Measurements from ENCODE around the gene MBLAC1.
A peak's percentile ranks its signal among the peaks of the same experiment; 100 is the strongest.
"Not testable (repeated sequence)": the region's sequence is repeated elsewhere in the genome, so short reads cannot be mapped to it uniquely, and the experiment has no call there.

Gene MBLAC1

GRCh38 chr7:100127866-100128636 is 1.3 kb downstream of the MBLAC1 start:
- Histone ChIP-seq H2AK5ac (ENCODE audit: low read length) (peak overlapping the region; percentile 64), H3K79me1 (ENCODE audit: low read length) (peaks cover 15% of the 10 kb centered on the region), H3K23ac (ENCODE audit: low read length) (no peak overlapping the region), H3K4me2 (ENCODE audit: low read length) (peak overlapping the region; percentile 75), H3K27me3 (ENCODE audit: insufficient read depth, low read length) (no peaks in the 10 kb centered on the region), H2BK5ac (ENCODE audit: low read depth, low read length, poor library complexity) (no peak overlapping the region), H3K4me1 (ENCODE audit: control insufficient read depth in 1 of 2, insufficient read depth in 2 of 2, low read length in 2 of 2) (peaks cover 3 to 8% of the 10 kb centered on the region in 2 experiments), H3K9me3 (ENCODE audit: insufficient read depth, low read depth, low read length) (no peaks in the 10 kb centered on the region), H4K91ac (ENCODE audit: low read depth, low read length) (peak overlapping the region; percentile 91), H3K4ac (ENCODE audit: low read depth, low read length) (peak overlapping the region; percentile 60), H2BK12ac (ENCODE audit: low read length) (no peak overlapping the region), H3K36me3 (ENCODE audit: control insufficient read depth in 1 of 2, insufficient read depth in 2 of 2, low read length in 2 of 2) (no peaks in the 10 kb centered on the region), H4K12ac (ENCODE audit: low read depth, low read length) (peak overlapping the region; percentile 95), H3K79me2 (ENCODE audit: control insufficient read depth, insufficient read depth, low read length, poor library complexity) (peaks cover 13% of the 10 kb centered on the region), H3K9ac (ENCODE audit: low read length) (peak overlapping the region; percentile 63), H4K8ac (ENCODE audit: low read depth, low read length) (peak overlapping the region; percentile 81), H3K4me3 (ENCODE audit: low read depth, low read length) (peak overlapping the region; percentile 81), H2AFZ (ENCODE audit: insufficient read depth, low read length, poor library complexity) (peak overlapping the region; percentile 56), H3K18ac (ENCODE audit: low read length) (peak overlapping the region; percentile 63), H3K14ac (ENCODE audit: low read length) (peak overlapping the region; percentile 77), H2BK120ac (ENCODE audit: insufficient read depth, low read length, poor library complexity) (peak overlapping the region; percentile 45), H3K27ac (ENCODE audit: low read depth, low read length) (no peak overlapping the region)
- DNase-seq: no peak
- WGBS (ENCODE audit: extremely low coverage, insufficient coverage, insufficient read length): no CpG with 5 or more reads among the region's 37 CpGs

GRCh38 chr7:100128637-100128963 is 1.8 kb downstream of the MBLAC1 start:
- H4K8ac ChIP-seq (ENCODE audit: low read depth, low read length): no peak overlapping the region
- no peak overlapping the region for H2BK120ac ChIP-seq (ENCODE audit: insufficient read depth, low read length, poor library complexity)
- no peak overlapping the region for H3K27ac ChIP-seq (ENCODE audit: low read depth, low read length)
- no peak overlapping the region for H4K12ac ChIP-seq (ENCODE audit: low read depth, low read length)
- no peaks in the 10 kb centered on the region for H3K9me3 ChIP-seq (ENCODE audit: insufficient read depth, low read depth, low read length)
- H3K36me3 ChIP-seq (ENCODE audit: control insufficient read depth in 1 of 2, insufficient read depth in 2 of 2, low read length in 2 of 2): no peaks in the 10 kb centered on the region
- H3K27me3 ChIP-seq (ENCODE audit: insufficient read depth, low read length): no peaks in the 10 kb centered on the region
- peaks cover 13% of the 10 kb centered on the region for H3K79me2 ChIP-seq (ENCODE audit: control insufficient read depth, insufficient read depth, low read length, poor library complexity)
- no peak overlapping the region for H3K4ac ChIP-seq (ENCODE audit: low read depth, low read length)
- H3K4me1 ChIP-seq (ENCODE audit: control insufficient read depth in 1 of 2, insufficient read depth in 2 of 2, low read length in 2 of 2): peaks cover 3 to 8% of the 10 kb centered on the region in 2 experiments
- no peak overlapping the region for H2BK12ac ChIP-seq (ENCODE audit: low read length)
- no peak overlapping the region for H2BK5ac ChIP-seq (ENCODE audit: low read depth, low read length, poor library complexity)
- no peak overlapping the region for H3K18ac ChIP-seq (ENCODE audit: low read length)
- H3K14ac ChIP-seq (ENCODE audit: low read length): no peak overlapping the region
- no peak overlapping the region for H4K91ac ChIP-seq (ENCODE audit: low read depth, low read length)
- no peak for DNase-seq
- H3K79me1 ChIP-seq (ENCODE audit: low read length): peaks cover 15% of the 10 kb centered on the region
- no peak overlapping the region for H3K4me2 ChIP-seq (ENCODE audit: low read length)
- H2AK5ac ChIP-seq (ENCODE audit: low read length): no peak overlapping the region
- no CpG with 5 or more reads among the region's 1 CpG for WGBS (ENCODE audit: extremely low coverage, insufficient coverage, insufficient read length)
- no peak overlapping the region for H3K4me3 ChIP-seq (ENCODE audit: low read depth, low read length)
- no peak overlapping the region for H2AFZ ChIP-seq (ENCODE audit: insufficient read depth, low read length, poor library complexity)
- no peak overlapping the region for H3K9ac ChIP-seq (ENCODE audit: low read length)
- H3K23ac ChIP-seq (ENCODE audit: low read length): no peak overlapping the region

- H4K8ac ChIP-seq (ENCODE audit: low read depth, low read length); H4K91ac ChIP-seq (ENCODE audit: low read depth, low read length); H3K18ac ChIP-seq (ENCODE audit: low read length); H3K14ac ChIP-seq (ENCODE audit: low read length); H3K9me3 ChIP-seq (ENCODE audit: insufficient read depth, low read depth, low read length); H3K4ac ChIP-seq (ENCODE audit: low read depth, low read length); H2BK12ac ChIP-seq (ENCODE audit: low read length); H3K4me2 ChIP-seq (ENCODE audit: low read length); H2BK5ac ChIP-seq (ENCODE audit: low read depth, low read length, poor library complexity); H3K9ac ChIP-seq (ENCODE audit: low read length); H3K27ac ChIP-seq (ENCODE audit: low read depth, low read length); H3K4me3 ChIP-seq (ENCODE audit: low read depth, low read length); H3K27me3 ChIP-seq (ENCODE audit: insufficient read depth, low read length); H3K36me3 ChIP-seq (ENCODE audit: control insufficient read depth in 1 of 2, insufficient read depth in 2 of 2, low read length in 2 of 2); H3K23ac ChIP-seq (ENCODE audit: low read length); H2AK5ac ChIP-seq (ENCODE audit: low read length); H2BK120ac ChIP-seq (ENCODE audit: insufficient read depth, low read length, poor library complexity); H3K4me1 ChIP-seq (ENCODE audit: control insufficient read depth in 1 of 2, insufficient read depth in 2 of 2, low read length in 2 of 2); H2AFZ ChIP-seq (ENCODE audit: insufficient read depth, low read length, poor library complexity); H4K12ac ChIP-seq (ENCODE audit: low read depth, low read length): not testable (repeated sequence)
- DNase-seq: peak in 1 of 2 donors; percentile 47
- Histone ChIP-seq H3K79me1 (ENCODE audit: low read length) (peaks cover 15% of the 10 kb centered on the region), H3K79me2 (ENCODE audit: control insufficient read depth, insufficient read depth, low read length, poor library complexity) (peaks cover 13% of the 10 kb centered on the region)
- WGBS (ENCODE audit: extremely low coverage, insufficient coverage, insufficient read length): no CpG with 5 or more reads among the region's 1 CpG
These were observed 3.4 kb downstream of the MBLAC1 start for GRCh38 chr7:100130220-100130607.

DNA sequence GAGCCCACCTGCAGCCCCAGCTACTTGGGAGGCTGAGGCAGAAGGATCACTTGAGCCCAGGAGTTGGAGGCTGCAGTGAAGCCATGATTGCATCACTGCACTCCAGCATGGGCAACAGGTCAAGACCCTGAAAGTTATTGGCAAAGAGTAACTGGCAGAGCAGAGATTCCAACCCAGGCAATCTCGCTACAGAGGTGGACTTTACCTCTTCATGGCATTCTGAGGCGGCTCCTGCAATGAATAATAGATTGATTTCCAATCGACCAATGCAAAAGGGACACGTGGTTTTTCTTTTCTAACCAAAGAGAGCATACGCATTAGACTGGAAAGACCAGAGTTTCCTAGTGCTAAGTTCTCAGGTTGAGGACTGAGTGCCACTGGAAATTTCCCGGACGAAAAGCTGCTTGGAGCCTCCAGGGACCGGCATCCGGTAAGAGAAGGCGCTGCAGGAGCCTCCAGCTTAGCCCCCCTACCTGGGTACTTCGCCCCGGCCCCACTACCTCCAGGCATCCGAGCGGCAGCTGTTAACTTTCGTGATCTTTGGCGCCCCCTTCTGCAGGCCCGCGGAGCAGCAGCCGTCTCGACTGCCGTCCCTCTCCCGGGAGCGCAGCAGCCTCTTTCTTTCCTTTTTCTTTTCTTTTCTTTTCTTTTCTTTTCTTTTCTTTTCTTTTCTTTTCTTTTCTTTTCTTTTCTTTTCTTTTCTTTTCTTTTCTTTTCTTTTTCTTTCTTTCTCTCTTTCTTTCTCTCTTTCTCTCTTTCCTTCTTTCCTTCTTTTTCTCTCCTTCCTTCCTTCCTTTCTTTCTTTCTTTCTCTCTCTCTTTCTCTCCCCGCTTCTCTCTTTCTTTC is 4.1 kb downstream of the MBLAC1 start:
- Histone ChIP-seq H3K27ac (ENCODE audit: low read depth, low read length) (no peak overlapping the region), H3K4ac (ENCODE audit: low read depth, low read length) (no peak overlapping the region), H3K27me3 (ENCODE audit: insufficient read depth, low read length) (no peaks in the 10 kb centered on the region), H3K4me2 (ENCODE audit: low read length) (peak overlapping the region; percentile 60), H3K9ac (ENCODE audit: low read length) (no peak overlapping the region), H2AK5ac (ENCODE audit: low read length) (no peak overlapping the region), H2BK12ac (ENCODE audit: low read length) (no peak overlapping the region), H4K12ac (ENCODE audit: low read depth, low read length) (no peak overlapping the region), H3K4me1 (ENCODE audit: control insufficient read depth in 1 of 2, insufficient read depth in 2 of 2, low read length in 2 of 2) (peaks cover 3 to 8% of the 10 kb centered on the region in 2 experiments), H3K9me3 (ENCODE audit: insufficient read depth, low read depth, low read length) (no peaks in the 10 kb centered on the region), H3K23ac (ENCODE audit: low read length) (no peak overlapping the region), H3K4me3 (ENCODE audit: low read depth, low read length) (no peak overlapping the region), H3K79me2 (ENCODE audit: control insufficient read depth, insufficient read depth, low read length, poor library complexity) (peaks cover 13% of the 10 kb centered on the region), H4K8ac (ENCODE audit: low read depth, low read length) (no peak overlapping the region), H4K91ac (ENCODE audit: low read depth, low read length) (no peak overlapping the region), H3K18ac (ENCODE audit: low read length) (no peak overlapping the region), H2BK5ac (ENCODE audit: low read depth, low read length, poor library complexity) (no peak overlapping the region), H2AFZ (ENCODE audit: insufficient read depth, low read length, poor library complexity) (no peak overlapping the region), H3K36me3 (ENCODE audit: control insufficient read depth in 1 of 2, insufficient read depth in 2 of 2, low read length in 2 of 2) (no peaks in the 10 kb centered on the region), H2BK120ac (ENCODE audit: insufficient read depth, low read length, poor library complexity) (no peak overlapping the region), H3K79me1 (ENCODE audit: low read length) (peaks cover 15% of the 10 kb centered on the region), H3K14ac (ENCODE audit: low read length) (no peak overlapping the region)
- DNase-seq: peak; percentile 61 to 83
- no CpG with 5 or more reads among the region's 24 CpGs for WGBS (ENCODE audit: extremely low coverage, insufficient coverage, insufficient read length)
